Body of pancreas (tissue), 4 donors: ENCODE measurements around the gene AOAH. TPM values are rescaled to one million over a fixed set of nuclear protein-coding genes. Genes with fewer than 3 reads are reported as not detected.

Source experiments
- ATAC-seq: fragments of 150-250 bp; one replicate; pipeline ENCODE4 v1.9.1; 2016
- DNase-seq, 4 donors: peaks; one replicate each; pipeline ENCODE4 v3.0.0-alpha.2; 2019
- H3K27ac ChIP-seq, 4 donors: fragments of 200-600 bp; sonication (generic); 1 replicate in 3 of 4; 2 replicates in 1 of 4; pipeline versions ENCODE4 v1.5.1 to v1.6.1; 2016 to 2019; ENCODE audit warnings: mild to moderate bottlenecking in 1 of 4, mixed read lengths in 1 of 4, moderate library complexity in 1 of 4
- H3K27me3 ChIP-seq, 2 donors: fragments of 200-600 bp; sonication (generic); one replicate each; pipeline ENCODE4 v1.6.0; 2016; ENCODE audit warnings: mild to moderate bottlenecking in 1 of 2
- H3K36me3 ChIP-seq, 2 donors: fragments of 200-600 bp; sonication (generic); replicated peaks in 1 of 2; 2 replicates each; pipeline ENCODE4 v1.5.1; 2016; ENCODE audit warnings: low read depth in 2 of 2; ENCODE audit not compliant: insufficient read depth in 1 of 2
- H3K4me1 ChIP-seq: fragments of 200-600 bp; sonication (generic); one replicate; pipeline ENCODE4 v1.6.0; 2016
- H3K4me3 ChIP-seq, 2 donors: fragments of 200-600 bp; sonication (generic); 1 replicate in 1 of 2; 2 replicates in 1 of 2; pipeline ENCODE4 v1.5.1; 2016 to 2019
- H3K9me3 ChIP-seq, 3 donors: fragments of 200-600 bp; sonication (generic); 1 replicate in 2 of 3; 2 replicates in 1 of 3; pipeline ENCODE4 v1.5.1; 2016
- CTCF ChIP-seq, 7 experiments: fragments of 450-650 bp in 4 of 7; fragments of 200-600 bp in 3 of 7; sonication (generic) in 3 of 7; IDR thresholded peaks; one replicate each; pipeline ENCODE4 v1.5.1; 2016 to 2019; ENCODE audit warnings: antibody characterized with exemption in 7 of 7
- POLR2A ChIP-seq, 3 donors: fragments of 450-650 bp; IDR thresholded peaks; one replicate each; pipeline ENCODE4 v1.6.1; 2016; ENCODE audit warnings: antibody characterized with exemption in 3 of 3, mild to moderate bottlenecking in 2 of 3
- WGBS, 2 donors: methylation state at CpG; one replicate each; pipeline ENCODE4 v1.1.5; 2017; 5-methylcytosine and 5-hydroxymethylcytosine counted together
- intact Hi-C: fragments of 100-400 bp; cut with DNase I; formaldehyde crosslinking; loops from one replicate; pipeline ENCODE4 v1.15.1; 2023
- total RNA-seq, 2 donors: library from RNA; depleted of rRNA; stranded (reverse); fragments of >200 nt; gene quantifications; one replicate each; pipeline ENCODE4 v1.1.0, GENCODE V29; 2016

AOAH gene
- total RNA-seq, 2 donors from 2014 or later = 4.9 to 6.2 TPM

GRCh38 chr7:36514289-36515243 is 209.7 kb downstream of the AOAH start:
- no peak overlapping the region for H3K4me3 ChIP-seq
- no peaks in the 10 kb centered on the region for H3K36me3 ChIP-seq
- no peak for TF ChIP-seq CTCF (IDR thresholded peaks at IDR 0.05)
- no peak for TF ChIP-seq POLR2A (IDR thresholded peaks at IDR 0.05)
- DNase-seq (no peak), ATAC-seq (no peak)
- intact Hi-C loops = no loop called here
- H3K4me1 ChIP-seq = no peaks in the 10 kb centered on the region
- no peaks in the 10 kb centered on the region for H3K9me3 ChIP-seq
- no peaks in the 10 kb centered on the region for H3K27me3 ChIP-seq
- no peak overlapping the region for H3K27ac ChIP-seq
- 90 to 91% methylated on average over 8 to 10 of the region's 10 CpGs for WGBS, 2 donors

GRCh38 chr7:36513393-36513792 is 210.9 kb downstream of the AOAH start:
- no peak overlapping the region for H3K4me3 ChIP-seq
- no peak for ATAC-seq
- H3K27me3 ChIP-seq = no peaks in the 10 kb centered on the region
- H3K9me3 ChIP-seq = no peaks in the 10 kb centered on the region
- whole genome bisulfite sequencing, 2 donors = 85 to 93% methylated on average over 5 to 10 of the region's 10 CpGs
- intact Hi-C loops = no loop called here
- no peaks in the 10 kb centered on the region for H3K4me1 ChIP-seq
- H3K27ac ChIP-seq = no peak overlapping the region
- H3K36me3 ChIP-seq = no peaks in the 10 kb centered on the region
- TF ChIP-seq CTCF (IDR thresholded peaks at IDR 0.05) (no peak), POLR2A (IDR thresholded peaks at IDR 0.05) (no peak)
- DNase-seq = no peak

GRCh38 chr7:36512616-36513015 is 211.7 kb downstream of the AOAH start:
- DNase-seq = no peak
- H3K4me3 ChIP-seq = no peak overlapping the region
- ATAC-seq = no peak
- WGBS, 2 donors = 75 to 77% methylated on average over 4 of the region's 4 CpGs
- H3K27ac ChIP-seq = no peak overlapping the region
- H3K27me3 ChIP-seq = no peaks in the 10 kb centered on the region
- no peak for TF ChIP-seq POLR2A (IDR thresholded peaks at IDR 0.05)
- TF ChIP-seq CTCF (IDR thresholded peaks at IDR 0.05) = no peak
- no peaks in the 10 kb centered on the region for H3K4me1 ChIP-seq
- no peaks in the 10 kb centered on the region for H3K9me3 ChIP-seq
- intact Hi-C loops = no loop called here
- no peaks in the 10 kb centered on the region for H3K36me3 ChIP-seq

- H3K4me3 ChIP-seq = no peak overlapping the region
- TF ChIP-seq POLR2A (IDR thresholded peaks at IDR 0.05) (no peak), CTCF (IDR thresholded peaks at IDR 0.05) (no peak)
These were observed 214.3 kb downstream of the AOAH start for GRCh38 chr7:36509962-36510361.

More at GRCh38 chr7:36509962-36510361, 214.3 kb downstream of the AOAH start:
- Histone ChIP-seq H3K36me3 (no peaks in the 10 kb centered on the region), H3K27ac (no peak overlapping the region), H3K4me1 (no peaks in the 10 kb centered on the region), H3K9me3 (no peaks in the 10 kb centered on the region), H3K27me3 (no peaks in the 10 kb centered on the region)
- ATAC-seq (no peak), DNase-seq (no peak)
- WGBS, 2 donors = 77 to 80% methylated on average over 9 of the region's 9 CpGs
- intact Hi-C loops = no loop called here
